ENCODE data around the gene CLDN18.

GRCh38 chr3:138010273-138010590, 267 bp downstream of the CLDN18 start:
- TF ChIP-seq TAF1 (IDR thresholded peaks at IDR 0.05; ENCODE audit: low read depth, low read length) (no peak), SPI1 (IDR thresholded peaks at IDR 0.05; ENCODE audit: low read depth, low read length) (no peak), POLR2AphosphoS5 (IDR thresholded peaks at IDR 0.05; ENCODE audit: low read depth, low read length) (no peak), POLR2A (IDR thresholded peaks at IDR 0.05; ENCODE audit: low read depth, low read length) (no peak)

Data from GM12891 (cell line).